Measurements from ENCODE around the gene ZNF155.

GRCh38 chr19:44024900-44025216, 40.9 kb downstream of the ZNF155 start:
- TF ChIP-seq POLR2AphosphoS5 (IDR thresholded peaks at IDR 0.05) (no peak), CTCF (IDR thresholded peaks at IDR 0.05 in 8 of 11, conservative IDR thresholded peaks at IDR 0.05 in 3 of 11) (no peak), POLR2A (IDR thresholded peaks at IDR 0.05) (no peak)

All from spleen (tissue), 7 donors.